Cortex of kidney (tissue), 1 donor: ENCODE data around the gene ENAH.

ENCODE experiments used
- DNase-seq: peaks from one replicate; lab custom pipeline; 2025; lab: John Stamatoyannopoulos, UW

Gene ENAH

DNA sequence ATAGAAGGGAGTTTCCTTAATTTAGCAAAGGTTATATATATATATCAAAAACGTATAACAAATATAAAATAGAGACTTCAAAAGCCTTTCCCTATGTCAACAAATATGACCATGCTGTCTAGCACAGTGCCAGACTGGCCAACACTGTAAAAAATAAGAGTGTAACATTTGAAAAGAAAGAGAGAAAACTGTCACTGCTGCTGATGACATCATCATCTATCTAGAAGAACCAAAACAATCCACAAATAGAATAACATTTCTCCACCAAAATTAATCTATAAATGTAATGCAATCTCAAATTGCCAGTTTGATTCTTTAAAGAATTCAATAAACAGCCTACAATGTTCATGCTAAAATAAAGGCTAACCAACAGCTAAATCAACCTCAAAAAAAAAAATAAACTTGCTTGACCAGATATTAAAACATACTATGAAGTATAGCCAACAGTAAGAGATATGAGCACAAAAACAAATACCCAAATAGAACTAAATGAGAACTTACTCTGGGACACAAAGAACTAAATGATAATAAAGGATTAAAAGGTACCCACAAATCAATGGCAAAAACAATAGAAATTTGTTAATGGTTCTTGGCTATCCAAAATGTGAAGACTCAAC is 50.2 kb downstream of the ENAH start:
- DNase-seq, result no peak

DNA sequence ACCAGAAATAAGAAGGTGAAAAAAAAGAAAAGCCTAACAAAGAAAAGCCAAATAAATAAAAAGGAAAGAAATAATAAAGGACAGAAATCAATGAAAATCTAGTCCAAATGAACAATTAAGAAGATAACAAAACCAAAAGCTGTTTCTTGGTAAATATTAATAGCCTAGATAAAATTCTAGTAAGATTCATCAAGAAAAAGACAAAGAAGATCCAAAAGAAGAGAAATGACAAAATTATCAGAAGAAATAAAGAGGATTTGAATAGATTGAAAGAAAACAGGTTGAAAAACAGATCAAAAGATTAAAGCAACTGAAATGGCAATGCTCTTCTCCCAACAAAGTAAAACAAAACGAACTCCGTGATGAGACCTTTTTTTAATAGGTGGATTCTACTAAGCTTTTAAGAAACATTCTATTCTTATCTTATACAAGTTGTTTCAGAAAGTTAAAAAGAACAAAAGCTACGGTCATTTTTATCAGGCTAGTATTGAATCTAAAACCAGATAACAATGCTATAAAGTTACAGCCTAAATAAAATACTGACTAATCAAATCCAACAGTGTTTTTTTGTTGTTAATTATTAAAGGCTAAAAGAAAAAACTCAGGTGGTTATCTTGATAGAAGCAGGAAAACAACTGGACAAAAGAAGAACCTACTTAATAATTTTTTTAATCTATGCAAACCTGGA is 50.9 kb downstream of the ENAH start:
- DNase-seq, result no peak

DNA sequence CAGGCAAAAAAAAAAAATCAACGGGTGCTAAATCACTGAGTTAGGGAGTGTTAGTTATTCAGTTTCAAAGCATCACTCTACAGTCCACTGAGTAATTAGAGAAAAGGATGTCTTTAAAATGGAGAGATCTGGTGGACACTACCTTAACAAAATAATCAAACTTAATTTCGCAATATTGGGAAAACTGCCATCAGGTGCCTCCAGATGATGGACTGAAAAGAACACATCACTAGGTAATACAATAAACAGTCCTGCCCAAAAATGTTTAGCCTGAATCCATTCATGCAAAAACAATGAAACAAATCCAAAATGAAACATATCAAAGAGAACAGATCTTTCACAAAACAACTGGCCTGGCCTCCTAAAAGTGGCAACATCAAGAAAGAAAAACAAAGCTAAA is 54.1 kb downstream of the ENAH start:
- DNase-seq, result no peak

DNA sequence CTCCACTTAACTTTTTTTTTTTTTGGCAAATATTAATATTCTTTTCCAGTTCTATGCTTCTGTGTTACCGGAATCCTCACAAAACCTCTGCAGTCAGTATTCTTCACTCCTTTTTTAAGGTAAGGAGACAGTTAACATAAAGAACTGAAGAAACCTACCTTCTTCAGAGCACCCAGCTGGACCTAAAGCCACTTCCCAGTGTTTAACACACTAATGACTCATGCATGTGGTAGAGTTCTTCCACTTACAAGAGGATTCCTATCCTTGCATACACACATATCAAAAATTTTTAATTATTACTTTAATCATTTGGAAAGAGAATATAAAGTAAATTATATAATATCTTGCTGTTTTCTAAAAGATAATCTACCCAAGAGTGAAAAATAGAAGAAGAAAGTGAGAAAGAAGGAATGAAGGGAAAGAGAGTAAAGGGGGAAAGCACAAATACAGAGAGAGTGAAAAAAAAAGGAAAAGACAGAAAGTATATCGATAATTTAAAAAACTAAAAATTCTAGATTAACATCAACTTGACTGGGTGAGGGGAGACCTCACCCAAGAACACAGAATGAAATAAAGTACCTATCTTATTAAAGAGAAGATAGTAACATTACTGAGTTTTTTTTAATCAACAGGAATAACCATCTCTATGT is 54.9 kb downstream of the ENAH start:
- no peak for DNase-seq

DNA sequence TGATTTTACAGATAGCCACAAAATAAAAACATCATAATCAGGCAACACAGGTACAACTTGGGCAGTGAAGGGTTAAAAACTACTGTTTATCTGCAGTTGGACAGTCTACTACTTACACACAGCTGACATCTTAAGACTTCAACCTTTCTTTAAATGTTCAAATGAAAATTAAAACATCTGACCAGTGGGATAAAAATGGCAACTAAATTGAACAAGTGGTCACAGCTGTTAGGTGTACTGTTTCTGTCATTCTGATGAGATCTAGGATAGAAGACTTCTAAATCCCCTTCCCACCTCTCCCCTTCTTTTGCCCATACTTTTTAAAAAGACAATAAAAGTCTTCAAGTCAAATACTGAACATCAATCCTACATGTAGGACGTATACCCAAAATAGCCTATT is 56.2 kb downstream of the ENAH start:
- DNase-seq, result no peak

DNA sequence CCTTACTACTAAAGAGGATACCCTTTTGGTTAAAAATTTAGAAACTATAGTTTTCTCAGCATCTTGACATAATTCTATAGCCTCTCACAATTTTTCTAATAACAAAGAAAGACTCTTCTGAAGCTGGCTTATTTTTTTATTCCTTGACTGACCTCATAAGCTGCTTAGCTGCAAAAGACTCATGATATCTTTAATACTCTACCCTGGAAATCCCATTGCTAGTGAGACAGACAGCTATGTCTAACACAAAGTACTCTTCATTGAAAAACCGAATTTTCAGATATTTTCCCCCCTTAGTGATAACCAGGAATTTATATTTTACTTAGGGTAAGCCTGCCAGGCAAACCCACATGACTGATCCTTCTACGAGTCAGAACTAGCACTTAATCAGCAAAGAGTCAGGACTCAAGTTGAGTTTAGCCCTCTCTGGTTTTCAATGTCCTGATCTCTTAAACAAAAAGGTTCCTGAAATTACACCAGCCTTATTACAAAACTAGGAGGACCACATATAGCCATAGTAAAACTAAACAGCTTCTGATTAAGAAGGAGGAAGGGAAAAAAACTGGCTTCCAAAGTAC is 56.9 kb downstream of the ENAH start:
- no peak for DNase-seq

DNA sequence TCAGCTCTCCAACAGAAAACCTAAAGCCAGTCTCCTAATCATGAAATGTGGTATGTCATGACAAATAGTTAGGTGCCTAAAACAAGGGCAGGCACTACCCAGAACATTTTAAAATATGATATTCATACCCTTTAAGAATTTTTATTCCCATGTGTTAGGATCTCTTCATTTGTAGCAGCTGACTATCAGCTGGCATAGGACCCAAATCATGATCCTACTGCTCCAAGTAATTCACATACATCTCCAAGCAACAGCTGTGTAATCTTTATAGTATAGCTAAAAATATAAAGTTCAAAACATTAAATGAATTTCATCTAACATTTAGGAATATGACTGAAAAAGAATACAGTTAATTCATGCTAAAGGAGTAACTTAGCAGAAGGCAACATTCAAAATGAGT is 57.5 kb downstream of the ENAH start:
- no peak for DNase-seq

DNA sequence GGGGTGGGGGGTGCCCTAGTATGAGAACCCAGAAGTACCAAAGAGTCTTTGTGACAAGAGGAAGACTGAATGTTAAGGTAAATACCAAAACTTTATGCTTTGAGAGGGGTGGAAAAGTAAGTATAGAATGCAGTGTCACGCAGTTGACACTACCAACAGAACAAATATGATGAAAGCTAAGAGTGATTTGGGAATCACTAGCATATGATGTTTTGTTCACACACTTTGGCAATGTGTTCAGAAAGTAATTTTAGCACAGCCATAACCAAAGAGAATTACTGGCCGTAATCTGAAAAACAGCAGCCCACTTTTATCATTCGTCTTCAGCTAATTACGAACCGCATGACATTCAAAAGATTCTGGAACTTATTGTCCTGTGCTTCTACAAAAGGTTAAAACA is 59.5 kb downstream of the ENAH start:
- no peak for DNase-seq

DNA sequence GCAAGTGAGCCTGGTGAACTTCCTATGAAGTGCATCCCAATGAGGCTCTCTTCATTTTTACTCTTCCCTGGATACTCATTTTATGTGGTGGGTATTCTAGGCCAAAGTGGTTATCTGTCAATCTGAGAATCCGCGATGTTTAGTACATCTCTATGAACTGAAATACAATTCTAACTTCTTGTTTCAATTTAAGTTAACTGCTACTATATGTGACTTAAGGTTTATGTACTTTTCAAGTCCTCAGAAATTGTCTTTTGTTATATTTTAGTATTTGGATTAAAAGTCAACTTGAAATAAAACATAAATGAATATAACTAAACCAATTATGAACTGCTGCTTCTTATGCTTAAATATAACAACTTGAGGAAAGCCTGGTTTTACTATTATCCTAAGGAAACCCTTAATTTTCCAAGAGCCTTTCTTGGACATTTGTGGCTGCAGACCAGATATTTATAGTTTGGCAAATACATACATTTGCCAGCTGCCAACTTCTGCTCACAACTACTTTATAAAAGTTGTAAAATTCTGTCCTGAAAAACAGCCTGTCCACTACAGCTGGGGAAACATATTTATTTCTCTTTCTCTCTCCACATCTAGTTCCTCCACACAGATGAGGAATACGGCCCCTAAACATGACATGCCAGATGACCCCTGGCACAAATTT is 60.4 kb downstream of the ENAH start:
- no peak for DNase-seq

DNA sequence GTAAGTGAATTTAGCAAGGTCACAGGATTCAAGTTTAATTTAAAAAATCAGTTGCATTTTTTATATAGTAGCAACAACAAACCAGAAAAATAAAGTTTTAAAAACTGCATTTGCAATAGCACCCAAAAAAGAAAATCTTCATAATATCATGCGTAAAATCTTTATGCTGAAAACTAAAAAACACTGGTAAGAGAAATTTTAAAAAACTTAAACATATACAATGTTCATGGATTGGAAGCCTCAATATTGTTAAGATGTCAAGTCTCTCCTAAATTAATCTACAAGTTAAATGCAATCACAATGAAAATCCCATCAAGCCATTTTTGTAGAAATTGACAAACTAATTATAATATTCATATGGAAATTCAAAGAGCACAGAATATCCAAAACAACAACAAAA is 65.6 kb downstream of the ENAH start:
- DNase-seq, result no peak

DNA sequence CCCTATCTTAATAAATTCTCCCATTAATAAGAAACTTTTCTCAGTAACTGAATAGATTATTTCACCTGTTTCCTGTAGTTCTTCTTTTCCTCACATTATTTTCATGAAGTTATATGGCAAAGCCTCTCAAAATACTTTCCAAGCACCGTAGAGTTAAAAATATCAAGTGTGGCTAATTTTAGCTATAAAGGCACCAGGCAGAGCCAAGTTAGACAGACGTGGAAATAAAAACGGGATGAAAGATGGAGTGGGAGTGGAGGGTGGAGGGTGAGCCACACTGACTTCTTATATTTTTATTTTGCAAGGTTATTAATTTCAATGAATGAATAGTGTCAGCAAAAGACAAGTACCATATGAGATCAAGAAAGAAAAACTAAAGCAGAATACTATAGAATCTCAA is 71.7 kb downstream of the ENAH start:
- DNase-seq, result no peak

DNA sequence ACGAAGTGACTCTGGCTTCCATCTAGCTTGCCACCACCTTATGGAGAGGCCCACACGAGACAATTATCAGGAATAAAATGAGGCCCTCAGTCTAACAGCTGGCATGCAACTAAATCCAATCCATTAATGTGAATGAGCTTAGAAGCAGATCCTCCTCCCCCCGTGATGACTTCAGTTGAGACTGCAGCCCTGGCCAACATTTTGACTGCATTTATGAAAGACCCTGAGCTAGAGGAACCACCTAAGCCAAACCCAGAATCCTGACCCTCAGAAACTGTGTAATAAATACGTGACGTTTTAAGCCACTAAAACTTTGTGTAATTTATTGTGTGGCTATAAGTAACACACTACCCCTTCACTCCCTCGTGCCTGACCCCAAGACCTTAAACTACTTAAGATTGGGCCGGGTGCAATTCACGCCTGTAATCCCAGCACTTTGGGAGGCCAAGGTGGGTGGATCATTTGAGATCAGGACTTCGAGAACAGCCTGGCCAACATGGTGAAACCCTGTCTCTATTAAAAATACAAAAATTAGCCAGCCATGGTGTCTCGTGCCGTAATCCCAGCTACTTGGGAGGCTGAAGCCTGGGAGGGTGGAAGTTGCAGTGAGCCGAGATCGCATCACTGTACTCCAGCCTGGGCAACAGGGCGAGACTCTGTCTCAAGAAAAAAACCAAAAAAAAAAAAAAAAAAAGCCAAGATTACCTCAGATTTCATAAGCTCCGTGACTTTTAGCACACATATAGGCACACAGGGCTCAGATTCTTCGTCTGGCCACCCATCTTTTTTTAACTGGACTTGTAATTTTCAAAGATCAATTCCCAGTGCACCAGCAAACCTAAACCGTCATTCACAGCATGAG is 72.5 kb downstream of the ENAH start:
- DNase-seq, result no peak

DNA sequence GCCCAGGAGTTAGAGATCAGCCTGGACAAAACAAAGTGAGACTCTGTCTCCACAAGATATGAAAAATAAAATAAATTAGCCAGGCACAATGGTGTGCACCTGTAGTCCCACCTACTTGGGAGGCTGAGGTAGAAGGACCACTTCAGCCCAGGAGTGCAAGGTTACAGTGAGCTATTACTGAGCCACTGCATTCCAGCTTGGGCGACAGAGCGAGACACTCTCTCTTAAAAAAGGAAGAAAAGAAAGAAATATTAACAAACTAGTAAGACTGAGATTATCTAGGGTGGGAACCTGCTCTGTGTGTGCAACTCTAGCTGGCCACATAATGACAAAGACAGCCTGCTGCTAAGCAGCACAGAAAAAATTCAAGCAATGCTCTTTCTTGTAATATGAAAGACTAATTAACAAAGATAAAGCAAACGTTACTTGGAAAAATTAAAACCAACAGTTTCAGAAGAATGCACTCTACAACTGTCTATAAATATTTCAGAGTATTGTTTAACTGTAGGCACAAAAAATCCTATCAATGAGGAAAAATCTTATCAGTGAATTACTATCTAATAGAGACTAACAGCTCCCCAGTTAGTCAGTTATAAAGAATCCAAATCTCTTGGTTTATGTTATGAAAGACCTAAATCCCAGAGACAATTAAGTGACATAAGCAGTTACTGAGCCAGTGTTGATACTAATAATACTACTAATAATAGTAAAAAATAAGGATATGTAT is 74.5 kb downstream of the ENAH start:
- no peak for DNase-seq

DNA sequence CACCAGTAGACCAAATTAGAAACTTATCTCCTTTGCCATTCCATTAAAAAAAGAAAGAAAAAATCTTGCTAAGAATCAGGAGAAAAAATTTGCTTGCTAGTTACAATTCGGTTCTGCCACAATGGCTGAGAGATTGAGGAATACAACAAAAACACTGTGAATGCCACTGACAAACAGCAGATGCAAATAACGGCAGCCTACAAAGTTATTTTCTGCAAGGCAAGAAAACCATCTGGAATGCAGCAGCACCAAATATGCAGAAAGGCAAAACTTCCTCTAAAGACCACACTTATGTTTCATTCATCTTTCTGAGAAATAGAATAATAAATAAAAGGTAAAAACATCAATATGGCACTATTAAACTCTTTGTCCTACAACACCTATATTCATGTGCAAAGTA is 75.7 kb downstream of the ENAH start:
- no peak for DNase-seq

DNA sequence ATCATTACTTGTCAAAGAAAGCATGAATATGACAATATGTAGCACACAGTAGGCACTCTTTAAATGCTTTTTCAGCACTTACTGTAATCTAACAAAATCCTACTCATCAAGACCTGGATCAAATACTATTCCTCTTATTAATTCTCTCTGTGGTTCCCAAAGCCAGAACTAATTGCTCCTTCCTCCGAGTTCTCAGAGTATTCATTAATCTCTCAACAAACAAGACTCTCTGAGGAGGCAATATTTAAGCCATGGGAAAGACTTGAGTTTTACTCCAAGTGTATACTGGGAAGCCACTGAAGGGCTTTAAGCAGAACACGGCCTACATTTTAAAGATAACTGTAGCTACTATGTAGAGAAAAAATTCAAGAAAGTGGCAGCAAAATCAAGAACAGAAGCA is 79.7 kb downstream of the ENAH start:
- no peak for DNase-seq

DNA sequence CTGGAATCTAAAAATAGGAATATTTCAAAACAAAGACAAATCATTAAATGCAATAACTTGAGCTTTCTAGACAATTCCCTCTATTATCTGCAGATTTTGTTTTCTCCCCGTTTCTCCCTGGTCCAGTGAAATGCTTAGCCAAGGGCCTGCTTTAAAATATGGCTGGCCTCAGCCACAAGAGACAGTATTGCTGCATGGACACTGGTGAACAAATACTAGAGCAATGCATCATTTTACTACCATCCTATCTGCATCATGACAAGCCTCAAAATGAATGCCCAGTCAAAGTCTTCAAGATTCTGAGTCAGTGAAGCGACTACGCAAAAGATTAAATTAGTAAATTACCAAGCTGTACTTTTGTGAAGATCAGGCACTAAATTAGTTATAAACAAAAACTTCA is 80.5 kb downstream of the ENAH start:
- DNase-seq, result no peak

DNA sequence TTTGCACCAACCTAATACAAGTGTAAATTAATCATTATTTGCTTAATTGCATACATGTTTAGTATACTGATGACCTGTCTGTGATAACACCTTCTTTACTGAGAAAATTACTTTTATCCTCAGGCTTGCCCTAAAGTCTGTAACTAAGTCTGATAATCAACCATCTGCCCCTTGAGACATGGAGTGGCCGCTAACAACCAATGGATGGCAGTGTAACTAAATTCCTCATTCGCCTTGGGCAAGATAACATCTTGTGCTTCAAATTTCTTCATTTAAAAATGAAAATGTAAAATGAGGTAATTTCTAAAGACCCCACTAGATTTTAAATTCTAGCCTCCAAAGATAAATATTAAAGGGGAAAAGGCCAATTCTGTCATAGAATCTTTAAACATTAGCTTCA is 85.1 kb downstream of the ENAH start:
- no peak for DNase-seq

DNA sequence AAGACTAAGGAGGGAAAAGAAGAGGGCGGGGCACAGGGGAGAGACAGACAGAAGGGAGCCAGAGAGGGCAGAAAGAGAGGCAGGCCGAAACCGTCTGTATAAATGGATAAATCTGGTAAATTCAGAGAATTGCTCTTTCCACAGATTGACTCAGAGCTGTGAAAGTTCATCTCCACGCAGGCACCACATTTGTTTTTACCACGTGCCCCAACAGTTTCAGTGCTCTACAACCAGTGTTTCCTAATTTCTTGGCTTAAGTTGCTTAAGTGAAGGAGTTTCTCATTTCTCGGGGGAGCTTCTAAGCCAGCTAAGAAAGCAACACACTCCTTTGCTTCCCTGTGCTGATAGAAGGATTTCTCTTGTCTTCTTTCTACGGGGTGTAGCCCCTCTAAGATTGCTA is 87.1 kb downstream of the ENAH start:
- no peak for DNase-seq

DNA sequence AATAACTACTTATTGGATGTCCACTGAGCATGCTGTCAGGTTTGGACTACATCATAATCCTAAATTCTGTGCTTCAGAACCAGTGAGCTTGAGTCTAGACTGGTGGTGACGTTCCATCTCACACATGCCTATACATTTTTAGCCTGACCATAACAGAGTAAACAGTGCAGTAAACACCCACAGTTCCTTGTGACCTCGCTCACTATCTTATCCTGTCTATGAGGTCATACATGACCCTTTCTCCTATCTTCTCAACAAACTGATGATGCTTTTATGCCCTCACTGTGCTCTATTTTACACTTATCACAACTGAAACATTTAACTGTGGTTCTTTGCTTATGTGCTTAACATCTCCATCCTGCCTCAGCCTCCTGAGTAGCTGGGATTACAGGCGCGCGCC is 91.2 kb downstream of the ENAH start:
- DNase-seq, result no peak

DNA sequence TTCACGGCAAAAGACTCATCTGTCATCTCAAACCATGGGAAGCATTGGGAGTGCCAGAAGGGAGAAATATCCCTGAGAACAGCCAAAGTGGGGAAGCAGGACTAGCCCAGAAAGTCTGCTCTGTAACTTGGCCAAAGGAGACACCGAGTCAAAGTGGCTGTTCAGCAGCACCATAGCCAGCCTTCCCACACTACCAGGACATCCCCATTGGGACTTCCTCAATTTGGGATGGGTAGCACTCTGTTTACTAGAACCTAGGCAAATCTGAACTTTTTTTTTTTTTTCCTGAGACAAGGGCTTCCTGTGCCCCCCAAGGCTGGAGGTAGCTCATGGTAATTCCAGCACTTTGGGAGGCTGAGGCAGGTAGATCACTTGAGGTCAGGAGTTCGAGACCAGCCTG is 93.0 kb downstream of the ENAH start:
- no peak for DNase-seq

DNA sequence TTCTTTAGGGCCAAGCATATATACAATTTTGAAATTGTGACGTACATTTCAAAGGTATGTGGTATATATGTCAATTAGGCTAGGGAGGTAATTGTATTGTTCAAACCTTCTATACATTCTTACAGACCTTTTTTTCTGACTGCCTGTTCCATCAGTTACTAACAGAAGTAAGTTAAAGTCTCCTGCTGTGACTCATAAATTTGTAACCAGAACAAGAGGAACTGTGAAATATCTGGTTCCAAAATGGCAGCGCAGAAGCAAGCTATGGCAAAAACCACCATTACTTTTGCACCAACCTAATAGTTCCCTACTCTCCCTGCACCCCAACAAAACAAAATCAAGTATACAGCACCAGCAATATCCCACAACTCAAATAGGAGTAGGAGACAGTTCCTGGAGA is 93.6 kb downstream of the ENAH start:
- no peak for DNase-seq
